Panc1 (cell line): ENCODE data around the gene UBXN6. TPM values are rescaled to one million over a fixed set of nuclear protein-coding genes. Genes with fewer than 3 reads are reported as not detected.

ENCODE experiments used
- ATAC-seq: fragments of 200-7000 bp; cut with Tn5 transposase; 2 replicates; pipeline ENCODE4 v1.9.1; 2020; ENCODE audit warnings: mild to moderate bottlenecking, moderate library complexity
- BruUV-seq: library from RNA; stranded (reverse); fragments of 400-500 nt; replicated peaks from 2 replicates; lab custom pipeline; 2021; lab: Mats Ljungman, UMichigan
- CTCF ChIA-PET: fragments of 300-600 bp; sonication (Branson Sonifier 250); formaldehyde crosslinking; loops from one replicate; lab custom pipeline; 2022; ENCODE audit warnings: antibody characterized with exemption; lab: Charles Lee
- POLR2A ChIA-PET: fragments of 300-600 bp; sonication (Branson Sonifier 250); formaldehyde crosslinking; loops from one replicate; lab custom pipeline; 2022; ENCODE audit warnings: antibody characterized with exemption; lab: Charles Lee
- DNase-seq: peaks from one replicate; pipeline ENCODE4 v3.0.0-alpha.2; 2010; ENCODE audit warnings: low read depth, low spot score
- H3K27ac ChIP-seq: 2 replicates; pipeline ENCODE4 v1.5.1; 2011; ENCODE audit warnings: mild to moderate bottlenecking, low read length, inconsistent platforms
- H3K27me3 ChIP-seq: fragments of 200-500 bp; sonication (Bioruptor generic); 2 replicates; pipeline ENCODE4 v1.6.0; 2014; ENCODE audit warnings: low read length, inconsistent platforms; ENCODE audit not compliant: control insufficient read depth, insufficient read depth
- H3K36me3 ChIP-seq: fragments of 200-500 bp; sonication (Bioruptor generic); 2 replicates; pipeline ENCODE4 v1.5.1; 2014; ENCODE audit warnings: inconsistent platforms, mild to moderate bottlenecking, low read length, moderate library complexity; ENCODE audit not compliant: control insufficient read depth, insufficient read depth
- H3K4me1 ChIP-seq: 2 replicates; pipeline ENCODE4 v1.5.1; 2011; ENCODE audit warnings: inconsistent platforms, mild to moderate bottlenecking, low read length, moderate library complexity; ENCODE audit not compliant: control insufficient read depth, insufficient read depth
- H3K4me3 ChIP-seq, 2 experiments: 2 replicates each; pipeline ENCODE4 v1.5.1; 2011 to 2012; ENCODE audit warnings: low read depth in 2 of 2, low read length in 2 of 2, mild to moderate bottlenecking in 2 of 2, inconsistent platforms in 1 of 2, moderate library complexity in 1 of 2
- H3K9me3 ChIP-seq: fragments of 200-500 bp; sonication (Bioruptor generic); 2 replicates; pipeline ENCODE4 v1.5.1; 2014; ENCODE audit warnings: low read depth, mild to moderate bottlenecking, inconsistent platforms, low read length, moderate library complexity; ENCODE audit not compliant: control insufficient read depth, insufficient read depth
- CTCF ChIP-seq: fragments of 450-650 bp; IDR thresholded peaks from 2 replicates; pipeline ENCODE4 v1.5.1; 2017; ENCODE audit warnings: mild to moderate bottlenecking
- POLR2AphosphoS5 ChIP-seq: IDR thresholded peaks from 2 replicates; pipeline ENCODE4 v1.6.1; 2012; ENCODE audit warnings: mild to moderate bottlenecking, low read depth, low read length, moderate library complexity
- REST ChIP-seq, 2 experiments: IDR thresholded peaks; 2 replicates each; pipeline ENCODE4 v1.6.1; 2011 to 2012; ENCODE audit warnings: low read depth in 2 of 2, control low read depth in 1 of 2, low read length in 1 of 2, mild to moderate bottlenecking in 1 of 2, moderate library complexity in 1 of 2; ENCODE audit not compliant: insufficient read depth in 1 of 2
- SIN3A ChIP-seq: IDR thresholded peaks from 2 replicates; pipeline ENCODE4 v1.6.1; 2012; ENCODE audit warnings: low read depth, mild to moderate bottlenecking, low read length, moderate library complexity, borderline replicate concordance; ENCODE audit not compliant: insufficient read depth
- TCF7L2 ChIP-seq: IDR thresholded peaks from 2 replicates; pipeline ENCODE4 v1.6.1; 2011; ENCODE audit warnings: mild to moderate bottlenecking, low read depth, low read length, inconsistent platforms
- in situ Hi-C: cut with HindIII; loops from 2 replicates; pipeline ENCODE4 v1.10.0; 2016; ENCODE audit warnings: low sequenced_read_pairs, low pct_unique_long_range_greater_than_20kb
- intact Hi-C: fragments of 100-400 bp; cut with micrococcal nuclease; formaldehyde crosslinking; loops from one replicate; pipeline ENCODE4 v1.10.0; 2022; ENCODE audit not compliant: unreplicated experiment
- total RNA-seq: library from RNA; stranded (reverse); gene quantifications from one replicate; pipeline ENCODE4 v1.2.1, GENCODE V29; 2021; ENCODE audit not compliant: unreplicated experiment

Gene UBXN6
- total RNA-seq, 1 experiment from 2014 or later = 55.6 TPM

GRCh38 chr19:4500841-4501591 lies 43.4 kb upstream of the UBXN6 start:
- no peak for TF ChIP-seq SIN3A
- TF ChIP-seq TCF7L2 = no peak
- no peak for TF ChIP-seq CTCF
- TF ChIP-seq REST (IDR thresholded peaks at IDR 0.05; ENCODE audit: insufficient read depth in 1 of 2, low read depth in 2 of 2, low read length in 1 of 2) = no peak
- no peak for TF ChIP-seq POLR2AphosphoS5
- no peaks in the 10 kb centered on the region for H3K36me3 ChIP-seq

GRCh38 chr19:4499855-4500254 lies 42.3 kb upstream of the UBXN6 start:
- TF ChIP-seq REST (IDR thresholded peaks at IDR 0.05; ENCODE audit: insufficient read depth in 1 of 2, low read depth in 2 of 2, low read length in 1 of 2) (no peak), CTCF (no peak), TCF7L2 (no peak), SIN3A (no peak), POLR2AphosphoS5 (no peak)
- ATAC-seq = no peak
- CTCF ChIA-PET = no interaction called here
- in situ Hi-C loops (no loop called here), intact Hi-C loops (no loop called here)
- no peaks in the 10 kb centered on the region for H3K9me3 ChIP-seq
- no peaks in the 10 kb centered on the region for H3K36me3 ChIP-seq
- H3K27me3 ChIP-seq = no peaks in the 10 kb centered on the region
- H3K4me1 ChIP-seq = no peaks in the 10 kb centered on the region
- H3K27ac ChIP-seq = no peak overlapping the region
- no TSS peak for BruUV-seq
- POLR2A ChIA-PET = no interaction called here
- no peak for DNase-seq
- H3K4me3 ChIP-seq = no peak overlapping the region

More at GRCh38 chr19:4500841-4501591, 43.4 kb upstream of the UBXN6 start:
- CTCF ChIA-PET = interaction anchor here (0.7 kb wide), 1 partner anchor 34 kb away, joined by 5 read pairs; the partner anchor contains the start of gene PLIN5
- no peaks in the 10 kb centered on the region for H3K4me1 ChIP-seq
- no peaks in the 10 kb centered on the region for H3K9me3 ChIP-seq
- H3K27me3 ChIP-seq = no peaks in the 10 kb centered on the region
- DNase-seq (no peak), ATAC-seq (no peak)
- H3K4me3 ChIP-seq = no peak overlapping the region
- intact Hi-C loops (no loop called here), in situ Hi-C loops (no loop called here)
- no peak overlapping the region for H3K27ac ChIP-seq
- BruUV-seq = no TSS peak
- POLR2A ChIA-PET = no interaction called here
